Hematopoietic multipotent progenitor cell treated with erythropoietin and hydrocortisone succinate and interleukin-3 and kit ligand, for 8 days (in vitro differentiated cells): ENCODE measurements around the gene GPR55.
"Not testable (repeated sequence)": the region's sequence is repeated elsewhere in the genome, so short reads cannot be mapped to it uniquely, and the experiment has no call there.

ENCODE experiments used
- DNase-seq: peaks from one replicate; pipeline ENCODE4 v3.0.0-alpha.2; 2015

GPR55 gene

GRCh38 chr2:230950874-230951339 is 25.9 kb upstream of the GPR55 start:
- no peak for DNase-seq

DNA sequence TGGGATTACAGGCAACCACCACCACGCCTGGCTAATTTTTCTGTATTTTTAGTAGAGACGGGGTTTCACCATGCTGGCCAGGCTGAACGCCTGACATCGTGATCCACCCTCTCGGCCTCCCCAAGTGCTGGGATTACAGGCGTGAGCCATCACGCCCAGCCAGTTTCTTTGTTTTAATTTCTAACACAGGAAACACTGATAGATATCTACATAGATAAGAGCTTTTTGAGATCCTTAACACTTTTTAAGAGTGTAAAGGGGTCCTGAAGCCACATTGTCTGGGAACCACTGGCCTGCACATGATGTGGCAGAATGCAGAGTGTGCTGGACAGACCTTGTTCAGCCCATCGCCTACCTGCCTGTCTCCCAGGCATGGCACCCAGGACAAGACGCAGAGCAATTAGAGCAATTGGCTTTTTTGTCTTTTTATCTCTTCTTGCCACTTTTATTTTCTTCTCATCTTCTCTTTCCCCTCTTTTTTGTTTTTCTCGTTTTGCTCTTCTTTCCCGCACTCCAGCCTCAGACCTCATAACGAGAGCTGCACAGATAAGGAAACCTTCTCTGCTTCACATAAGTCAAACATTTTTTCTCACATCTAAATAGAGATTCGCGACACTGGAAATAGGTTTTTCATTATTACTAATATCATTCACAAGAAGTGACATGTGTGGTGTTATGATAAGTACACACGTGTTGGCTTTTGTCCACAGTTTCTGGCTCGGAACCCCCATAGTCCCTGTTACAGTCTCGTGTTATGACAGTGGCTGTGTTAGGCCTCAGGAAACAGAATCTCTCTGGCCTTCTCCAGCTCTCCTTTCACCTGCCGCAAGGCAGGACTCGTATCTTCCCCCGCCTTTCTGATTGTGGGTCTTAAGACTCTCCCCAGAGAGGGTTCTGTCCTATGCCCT is 25.2 kb upstream of the GPR55 start:
- DNase-seq: peak; percentile 29

DNA sequence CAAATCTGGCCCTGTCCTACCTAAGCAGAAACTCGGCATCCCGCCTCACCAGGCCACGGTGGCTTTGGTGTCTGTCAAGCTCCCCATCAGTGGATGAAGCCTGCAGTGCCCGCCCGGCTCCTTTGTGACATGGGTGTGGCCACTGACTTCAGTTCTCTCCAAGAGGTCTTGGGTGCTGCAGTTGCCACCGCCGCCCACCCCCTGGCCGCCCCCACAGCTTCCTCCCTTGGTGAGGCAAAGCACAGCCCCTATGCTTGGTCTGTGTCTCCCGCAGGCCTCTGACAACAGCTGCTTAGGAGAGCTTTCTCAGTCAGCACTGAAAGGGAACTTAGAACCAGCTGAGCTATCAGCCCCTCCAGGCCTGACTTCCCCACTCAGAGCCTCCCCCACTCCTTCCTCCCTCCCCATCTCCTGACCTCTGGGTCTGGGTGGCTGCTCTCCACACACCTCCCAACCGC is 22.9 kb upstream of the GPR55 start:
- no peak for DNase-seq

GRCh38 chr2:230947235-230947576 is 22.2 kb upstream of the GPR55 start:
- no peak for DNase-seq

- DNase-seq: no peak
Observed at GRCh38 chr2:230946429-230947234, 21.6 kb upstream of the GPR55 start.

GRCh38 chr2:230944757-230945372 is 19.8 kb upstream of the GPR55 start:
- no peak for DNase-seq

GRCh38 chr2:230944123-230944653 is 19.1 kb upstream of the GPR55 start:
- DNase-seq: no peak

DNA sequence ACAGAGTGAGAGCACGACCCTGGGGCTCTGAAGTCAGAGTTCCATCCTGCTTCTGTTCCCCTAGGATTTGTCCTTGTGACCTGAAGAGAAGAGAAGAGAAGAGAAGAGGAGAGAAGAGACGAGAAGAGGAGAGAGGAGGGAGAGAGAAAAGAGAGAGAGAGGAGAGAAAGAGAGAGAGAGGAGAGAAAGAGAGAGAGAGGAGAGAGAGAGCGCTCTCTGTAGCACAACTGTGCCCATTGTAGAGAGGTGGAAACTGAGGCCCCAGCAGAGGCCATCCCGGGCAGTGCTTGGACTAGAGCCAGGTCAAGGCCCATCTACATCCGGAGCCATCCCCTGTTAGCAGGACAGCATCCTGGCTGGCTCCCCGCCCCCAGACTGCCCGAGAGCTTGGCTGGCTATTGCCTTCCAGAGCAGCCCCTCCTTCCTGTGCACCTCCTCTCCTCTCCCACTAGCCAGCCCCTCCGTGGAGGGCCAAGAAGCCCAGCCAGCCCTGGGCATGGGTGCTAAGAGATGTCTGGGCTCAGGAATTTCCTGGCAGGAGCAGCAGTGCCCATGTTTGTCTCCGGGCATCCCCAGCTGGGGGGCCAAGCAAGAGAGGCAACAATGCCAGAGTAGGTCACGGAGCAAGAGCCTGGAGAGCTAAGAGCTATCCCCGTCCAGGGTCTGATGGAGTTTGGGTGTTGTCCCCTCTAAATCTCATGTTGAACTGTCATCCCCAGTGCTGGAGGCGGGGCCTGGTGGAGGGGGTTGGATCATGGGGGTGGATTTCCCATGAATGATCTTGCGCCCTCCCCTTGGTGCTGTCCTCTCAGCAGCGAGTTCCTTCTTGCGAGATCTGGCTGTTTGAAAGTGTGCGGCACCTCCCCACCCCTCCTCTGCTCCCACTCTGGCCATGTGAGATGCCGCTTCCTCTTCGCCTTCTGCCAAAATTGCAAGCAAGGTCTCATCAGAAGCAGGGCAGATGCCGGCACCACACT is 18.2 kb upstream of the GPR55 start:
- DNase-seq: no peak

DNA sequence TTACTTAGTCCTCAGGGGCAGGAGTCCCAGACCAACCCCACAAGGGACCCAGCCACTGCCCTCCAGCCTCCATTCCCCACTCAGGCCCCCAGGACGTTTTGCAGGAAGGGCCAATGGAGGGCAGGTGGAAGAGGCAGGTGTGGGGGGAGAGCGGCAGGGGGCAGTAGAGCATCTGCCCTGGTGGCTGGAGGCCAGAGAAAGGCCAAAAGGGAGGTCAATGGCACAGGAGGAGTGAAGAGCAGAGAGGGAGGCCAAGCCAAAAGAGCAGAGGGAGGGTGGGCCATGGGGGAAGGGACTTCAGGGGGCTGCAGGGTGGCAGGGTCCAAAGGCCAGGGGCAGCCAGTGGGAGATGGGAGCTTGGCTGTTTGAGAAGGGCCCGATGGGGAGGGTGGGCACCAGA is 17.3 kb upstream of the GPR55 start:
- DNase-seq: no peak

- no peak for DNase-seq
Observed at GRCh38 chr2:230941202-230942180, 16.4 kb upstream of the GPR55 start.

- DNase-seq: no peak
Observed at GRCh38 chr2:230940471-230940815, 15.4 kb upstream of the GPR55 start.

DNA sequence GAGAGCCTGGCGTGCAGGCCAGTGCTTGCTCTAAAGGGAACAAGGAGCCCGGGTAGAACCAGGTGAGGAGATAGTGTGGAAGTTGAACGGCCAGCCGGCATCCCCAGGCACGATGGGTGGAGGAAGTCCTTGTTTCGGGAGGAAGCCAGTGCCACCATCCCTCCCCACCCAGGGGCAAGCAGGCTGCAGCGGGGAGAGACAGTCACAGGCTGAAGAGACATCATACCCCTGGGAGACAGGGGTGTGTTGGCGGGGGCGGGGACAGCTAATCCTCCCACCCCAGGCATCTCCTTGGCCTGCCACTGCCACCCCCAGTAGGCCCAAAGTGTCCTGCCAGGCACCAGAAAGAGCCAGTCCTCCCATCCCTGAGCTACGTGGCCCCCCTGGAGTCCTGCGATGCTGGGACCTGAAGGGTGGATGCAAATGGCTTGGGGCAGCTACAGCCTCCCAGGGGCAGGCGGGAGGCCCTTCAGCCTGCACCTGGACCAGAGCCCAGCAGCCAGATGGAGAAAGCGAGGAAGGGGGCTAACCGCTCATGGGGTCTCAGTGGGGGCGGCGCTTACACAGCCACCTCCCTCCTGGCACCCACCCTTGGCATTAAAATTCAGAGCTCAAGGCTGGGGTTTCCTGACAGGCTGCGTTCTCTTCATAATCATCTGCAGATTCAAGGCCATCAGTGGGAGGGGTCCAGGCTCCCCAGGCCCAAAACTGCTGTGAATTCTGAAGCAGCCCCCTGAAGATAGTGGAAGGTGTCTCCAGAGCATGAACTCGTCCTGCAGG is 14.8 kb upstream of the GPR55 start:
- DNase-seq: no peak

GRCh38 chr2:230939066-230939591 is 14.1 kb upstream of the GPR55 start:
- DNase-seq: no peak

- no peak for DNase-seq
Observed at GRCh38 chr2:230938516-230939065, 13.5 kb upstream of the GPR55 start.

GRCh38 chr2:230938098-230938497 is 13.1 kb upstream of the GPR55 start:
- no peak for DNase-seq

DNA sequence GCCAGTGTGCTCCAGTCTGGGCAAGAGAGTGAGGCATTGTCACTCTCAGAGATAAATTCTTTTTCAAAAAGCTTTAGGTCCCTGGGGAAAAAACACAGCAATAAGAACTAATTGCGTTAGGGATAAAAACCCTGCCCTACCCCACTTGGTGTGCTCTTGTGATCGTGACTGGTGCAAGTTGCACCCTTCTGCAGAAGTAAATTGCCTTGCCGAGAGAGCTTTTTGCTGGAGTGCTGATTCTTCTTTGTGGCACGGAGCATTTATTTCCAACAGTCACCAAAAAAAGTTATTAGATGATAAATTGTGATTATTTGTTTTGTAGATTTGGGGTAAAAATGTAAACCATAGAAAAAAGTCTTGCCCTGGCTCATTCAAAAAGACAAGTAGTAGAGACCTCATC is 12.3 kb upstream of the GPR55 start:
- DNase-seq: no peak

- DNase-seq: not testable (repeated sequence)
Observed at GRCh38 chr2:230936243-230936642, 11.2 kb upstream of the GPR55 start.

DNA sequence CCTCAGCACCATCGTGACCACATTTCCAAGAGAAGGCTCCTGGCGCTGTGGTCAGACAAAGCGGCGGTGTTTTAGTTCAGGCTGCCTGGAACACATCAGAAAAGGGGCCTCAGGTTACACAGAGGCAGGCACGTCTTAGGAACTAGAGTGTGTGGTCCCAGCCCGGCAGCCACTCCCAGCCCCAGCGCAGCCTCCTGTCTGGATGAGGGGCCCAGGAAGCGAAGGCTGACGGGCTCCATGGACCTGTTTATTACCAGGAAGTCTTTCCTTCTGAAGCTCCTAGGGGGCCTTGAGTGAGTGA is 10.0 kb upstream of the GPR55 start:
- no peak for DNase-seq
